GM12864 (cell line): ENCODE measurements around the gene NKX6-2.
"Not testable (repeated sequence)": the region's sequence is repeated elsewhere in the genome, so short reads cannot be mapped to it uniquely, and the experiment has no call there.

Source experiments
- DNase-seq: peaks from one replicate; pipeline ENCODE4 v3.0.0-alpha.2; 2011; ENCODE audit warnings: low read depth
- H3K4me3 ChIP-seq: 2 replicates; pipeline ENCODE4 v1.5.1; 2011; ENCODE audit warnings: mild to moderate bottlenecking, low read depth, low read length, control low read depth
- CTCF ChIP-seq: IDR thresholded peaks from 2 replicates; pipeline ENCODE4 v1.5.1; 2011; ENCODE audit warnings: low read depth, mild to moderate bottlenecking, moderate library complexity, low read length, control low read depth, inconsistent platforms; ENCODE audit errors: missing control alignments

The NKX6-2 gene

GRCh38 chr10:132796846-132797245, 10.9 kb upstream of the NKX6-2 start:
- DNase-seq = no peak
- H3K4me3 ChIP-seq = no peak overlapping the region
- no peak for TF ChIP-seq CTCF

GRCh38 chr10:132793871-132794849, 8.2 kb upstream of the NKX6-2 start:
- TF ChIP-seq CTCF = no peak
- no peak for DNase-seq
- no peak overlapping the region for H3K4me3 ChIP-seq

GRCh38 chr10:132793213-132793612, 7.3 kb upstream of the NKX6-2 start:
- no peak for TF ChIP-seq CTCF
- DNase-seq = no peak
- no peak overlapping the region for H3K4me3 ChIP-seq

- no peak for TF ChIP-seq CTCF
- H3K4me3 ChIP-seq = no peak overlapping the region
These were observed 6.8 kb upstream of the NKX6-2 start for GRCh38 chr10:132792796-132793195.

GRCh38 chr10:132792099-132792498, 6.2 kb upstream of the NKX6-2 start:
- DNase-seq, H3K4me3 ChIP-seq: not testable (repeated sequence)

More at GRCh38 chr10:132792796-132793195, 6.8 kb upstream of the NKX6-2 start:
- no peak for DNase-seq

- TF ChIP-seq CTCF = no peak
- H3K4me3 ChIP-seq = no peak overlapping the region
- no peak for DNase-seq
These were observed 5.2 kb upstream of the NKX6-2 start for GRCh38 chr10:132790934-132791829.

GRCh38 chr10:132790470-132790869, 4.5 kb upstream of the NKX6-2 start:
- TF ChIP-seq CTCF = no peak
- DNase-seq = no peak
- no peak overlapping the region for H3K4me3 ChIP-seq
